Measurements from ENCODE around the gene MAL. TPM values are rescaled to one million over a fixed set of nuclear protein-coding genes. Genes with fewer than 3 reads are reported as not detected.

The MAL gene
- total and polyA plus RNA-seq, 3 donors from 2014 or later = 0.62 to 1.3 (median 0.79) TPM

GRCh38 chr2:95061601-95062183, 36.2 kb downstream of the MAL start:
- H3K27me3 ChIP-seq = no peaks in the 10 kb centered on the region
- no peak overlapping the region for H3K4me3 ChIP-seq
- TF ChIP-seq POLR2A (IDR thresholded peaks at IDR 0.05) = no peak
- no peak for TF ChIP-seq CTCF (IDR thresholded peaks at IDR 0.05)
- no peaks in the 10 kb centered on the region for H3K9me3 ChIP-seq
- intact Hi-C loops (cut with DNase I; ENCODE audit: low total_unique reads) = no loop called here
- H3K27ac ChIP-seq = no peak overlapping the region
- DNase-seq = no peak
- peaks cover 4% of the 10 kb centered on the region for H3K4me1 ChIP-seq
- no peaks in the 10 kb centered on the region for H3K36me3 ChIP-seq (ENCODE audit: low read depth, missing control alignments)
- WGBS, 2 donors = 50 to 57% methylated on average over 7 to 11 of the region's 11 CpGs

- Histone ChIP-seq H3K27me3 (no peaks in the 10 kb centered on the region), H3K9me3 (no peaks in the 10 kb centered on the region), H3K4me1 (no peaks in the 10 kb centered on the region), H3K36me3 (ENCODE audit: low read depth, missing control alignments) (no peaks in the 10 kb centered on the region), H3K4me3 (no peak overlapping the region), H3K27ac (no peak overlapping the region)
- WGBS, 2 donors = 70 to 77% methylated on average over 11 of the region's 11 CpGs
- DNase-seq = no peak
- intact Hi-C loops (cut with DNase I; ENCODE audit: low total_unique reads) = no loop called here
- TF ChIP-seq CTCF (IDR thresholded peaks at IDR 0.05) (no peak), POLR2A (IDR thresholded peaks at IDR 0.05) (no peak)
These were observed 37.0 kb downstream of the MAL start for GRCh38 chr2:95062242-95063085.

DNA sequence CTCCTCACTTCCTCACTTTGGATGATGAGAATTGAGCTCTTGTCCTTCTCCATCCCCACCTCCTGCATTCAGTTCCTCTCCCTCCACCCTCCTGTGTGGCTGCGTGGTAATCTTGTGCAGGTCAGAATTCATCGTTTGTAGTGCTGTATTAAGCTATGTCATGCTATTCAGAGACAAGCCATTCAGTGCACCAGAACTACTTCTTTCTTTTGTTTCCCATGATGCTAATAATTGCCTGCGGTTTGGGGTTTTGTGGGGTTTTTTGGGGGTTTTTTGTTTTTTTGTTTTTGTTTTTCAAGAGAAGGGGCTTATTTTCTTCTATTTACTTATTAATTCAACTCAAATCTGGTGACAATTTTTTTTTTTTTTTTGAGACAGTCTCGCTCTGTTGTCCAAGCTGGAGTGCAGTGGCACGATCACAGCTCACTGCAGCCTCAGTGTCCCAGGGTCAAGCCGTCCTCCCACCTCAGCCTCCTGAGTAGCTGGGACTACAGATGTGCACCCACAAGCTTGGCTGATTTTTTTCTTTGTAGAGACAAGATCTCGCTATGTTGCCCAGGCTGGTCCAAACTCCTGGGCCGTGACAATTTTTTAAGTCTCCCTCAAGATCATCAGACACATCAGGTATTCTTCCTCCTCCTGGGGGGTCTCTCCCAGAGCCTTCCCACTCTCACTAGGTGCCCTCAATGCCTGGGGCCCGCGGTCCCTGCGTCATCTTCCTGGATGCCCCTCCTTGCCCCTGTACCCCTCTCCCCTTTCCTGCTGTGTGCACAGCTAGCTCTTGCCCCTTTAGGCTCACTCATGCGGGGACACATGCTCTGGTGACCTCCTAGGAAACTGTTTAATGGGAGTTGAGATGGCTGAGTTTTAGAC, 37.8 kb downstream of the MAL start:
- H3K27me3 ChIP-seq = no peaks in the 10 kb centered on the region
- H3K4me3 ChIP-seq = no peak overlapping the region
- no peaks in the 10 kb centered on the region for H3K4me1 ChIP-seq
- TF ChIP-seq POLR2A (IDR thresholded peaks at IDR 0.05) (no peak), CTCF (IDR thresholded peaks at IDR 0.05) (no peak)
- no peak overlapping the region for H3K27ac ChIP-seq
- no peaks in the 10 kb centered on the region for H3K36me3 ChIP-seq (ENCODE audit: low read depth, missing control alignments)
- 85 to 88% methylated on average over 12 of the region's 12 CpGs for WGBS, 2 donors
- DNase-seq = no peak
- H3K9me3 ChIP-seq = no peaks in the 10 kb centered on the region
- intact Hi-C loops (cut with DNase I; ENCODE audit: low total_unique reads) = no loop called here

GRCh38 chr2:95068256-95068655, 42.7 kb downstream of the MAL start:
- intact Hi-C loops (cut with DNase I; ENCODE audit: low total_unique reads) = no loop called here
- no peaks in the 10 kb centered on the region for H3K27me3 ChIP-seq
- no peak overlapping the region for H3K27ac ChIP-seq
- no peaks in the 10 kb centered on the region for H3K9me3 ChIP-seq
- no peak for DNase-seq
- 87 to 91% methylated on average over 2 of the region's 2 CpGs for WGBS, 2 donors
- H3K4me1 ChIP-seq = no peaks in the 10 kb centered on the region
- TF ChIP-seq CTCF (IDR thresholded peaks at IDR 0.05) (no peak), POLR2A (IDR thresholded peaks at IDR 0.05) (no peak)
- H3K4me3 ChIP-seq = no peak overlapping the region
- H3K36me3 ChIP-seq (ENCODE audit: low read depth, missing control alignments) = no peaks in the 10 kb centered on the region

Measured in testis (tissue), 3 donors.